DND-41 (cell line): Measurements from ENCODE around the gene AXIN1.

Experiments
- EZH2 ChIP-seq: IDR thresholded peaks from 3 replicates; pipeline ENCODE4 v1.6.1; 2012; ENCODE audit warnings: borderline replicate concordance, low read depth, mild to moderate bottlenecking, moderate library complexity, low read length, inconsistent platforms; ENCODE audit not compliant: severe bottlenecking
- TF ChIP-seq, protein P1 (sequence below): IDR thresholded peaks from 2 replicates; pipeline ENCODE4 v1.5.1; 2012; ENCODE audit warnings: borderline replicate concordance, low read length, moderate library complexity, mild to moderate bottlenecking; ENCODE audit not compliant: poor library complexity, severe bottlenecking; ENCODE audit errors: extremely low read depth

DNA sequence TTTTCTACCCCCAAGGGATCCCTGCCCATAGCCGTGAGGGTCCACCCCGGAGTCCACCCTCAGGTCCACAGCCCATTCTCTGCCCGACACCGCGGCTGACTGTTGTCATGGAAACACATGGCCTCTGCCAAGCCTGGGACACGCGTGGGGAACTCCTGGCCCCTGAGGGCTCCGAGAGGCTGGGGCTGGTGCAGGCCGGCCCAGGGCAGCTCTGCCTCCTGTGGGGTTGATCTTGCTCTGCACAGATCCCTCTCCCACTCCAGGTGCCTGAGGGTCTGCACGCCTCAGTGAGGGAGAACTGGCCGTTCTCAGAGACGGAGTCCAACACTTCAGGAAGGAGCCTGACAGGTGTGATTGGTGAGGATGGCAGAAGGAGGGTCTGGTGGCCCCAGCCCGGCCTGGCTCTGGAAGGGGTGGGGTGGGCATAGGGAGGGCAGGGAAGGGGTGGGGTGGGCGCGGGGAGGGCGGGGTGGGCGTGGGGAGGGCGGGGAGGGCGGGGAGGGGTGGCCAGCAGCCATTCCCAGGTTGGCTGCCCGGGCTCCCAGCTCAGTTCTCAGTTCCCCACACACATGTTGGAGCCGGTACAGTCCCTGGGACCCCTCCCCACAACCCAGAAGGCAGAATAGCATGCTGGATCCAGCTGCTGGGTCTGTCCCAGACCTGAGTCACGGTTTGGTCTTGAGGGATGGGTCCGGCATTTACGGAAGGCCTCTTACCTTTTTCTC lies 11.4 kb upstream of the AXIN1 start:
- TF ChIP-seq, protein P1, sequence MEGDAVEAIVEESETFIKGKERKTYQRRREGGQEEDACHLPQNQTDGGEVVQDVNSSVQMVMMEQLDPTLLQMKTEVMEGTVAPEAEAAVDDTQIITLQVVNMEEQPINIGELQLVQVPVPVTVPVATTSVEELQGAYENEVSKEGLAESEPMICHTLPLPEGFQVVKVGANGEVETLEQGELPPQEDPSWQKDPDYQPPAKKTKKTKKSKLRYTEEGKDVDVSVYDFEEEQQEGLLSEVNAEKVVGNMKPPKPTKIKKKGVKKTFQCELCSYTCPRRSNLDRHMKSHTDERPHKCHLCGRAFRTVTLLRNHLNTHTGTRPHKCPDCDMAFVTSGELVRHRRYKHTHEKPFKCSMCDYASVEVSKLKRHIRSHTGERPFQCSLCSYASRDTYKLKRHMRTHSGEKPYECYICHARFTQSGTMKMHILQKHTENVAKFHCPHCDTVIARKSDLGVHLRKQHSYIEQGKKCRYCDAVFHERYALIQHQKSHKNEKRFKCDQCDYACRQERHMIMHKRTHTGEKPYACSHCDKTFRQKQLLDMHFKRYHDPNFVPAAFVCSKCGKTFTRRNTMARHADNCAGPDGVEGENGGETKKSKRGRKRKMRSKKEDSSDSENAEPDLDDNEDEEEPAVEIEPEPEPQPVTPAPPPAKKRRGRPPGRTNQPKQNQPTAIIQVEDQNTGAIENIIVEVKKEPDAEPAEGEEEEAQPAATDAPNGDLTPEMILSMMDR: no peak
- TF ChIP-seq EZH2: no peak
